Measurements from ENCODE around the gene KNDC1.

Gene KNDC1

GRCh38 chr10:133236401-133237240 lies 76.6 kb downstream of the KNDC1 start:
- no peak overlapping the region for H3K9ac ChIP-seq
- H2AFZ ChIP-seq (ENCODE audit: low read depth) = no peak overlapping the region
- no peaks in the 10 kb centered on the region for H4K20me1 ChIP-seq (ENCODE audit: insufficient read depth)
- no peak overlapping the region for H3K4me2 ChIP-seq
- H3K4me1 ChIP-seq (ENCODE audit: low read depth, poor library complexity, severe bottlenecking) = no peaks in the 10 kb centered on the region
- no peak overlapping the region for H3K27ac ChIP-seq
- H3K36me3 ChIP-seq (ENCODE audit: insufficient read depth) = no peaks in the 10 kb centered on the region
- H3K27me3 ChIP-seq (ENCODE audit: insufficient read depth, low read depth) = peaks cover 58% of the 10 kb centered on the region; the same call in 1 of the 2 replicates
- H3K4me3 ChIP-seq (IDR thresholded peaks at IDR 0.05; ENCODE audit: insufficient read depth, low read depth, low read length) = no peak overlapping the region
- H3K79me2 ChIP-seq (ENCODE audit: insufficient read depth, low read depth) = no peaks in the 10 kb centered on the region
- TF ChIP-seq CTCF (conservative IDR thresholded peaks at IDR 0.05; ENCODE audit: low read depth, low read length) = no peak

- H3K4me3 ChIP-seq (IDR thresholded peaks at IDR 0.05; ENCODE audit: insufficient read depth, low read depth, low read length) = no peak overlapping the region
- no peak overlapping the region for H2AFZ ChIP-seq (ENCODE audit: low read depth)
- TF ChIP-seq CTCF (conservative IDR thresholded peaks at IDR 0.05; ENCODE audit: low read depth, low read length) = no peak
- H3K36me3 ChIP-seq (ENCODE audit: insufficient read depth) = no peaks in the 10 kb centered on the region
- H3K27ac ChIP-seq = no peak overlapping the region
- no peaks in the 10 kb centered on the region for H3K4me1 ChIP-seq (ENCODE audit: low read depth, poor library complexity, severe bottlenecking)
- no peaks in the 10 kb centered on the region for H4K20me1 ChIP-seq (ENCODE audit: insufficient read depth)
- no peak overlapping the region for H3K4me2 ChIP-seq
- no peaks in the 10 kb centered on the region for H3K79me2 ChIP-seq (ENCODE audit: insufficient read depth, low read depth)
- peaks cover 59% of the 10 kb centered on the region; the same call in 1 of the 2 replicates for H3K27me3 ChIP-seq (ENCODE audit: insufficient read depth, low read depth)
- H3K9ac ChIP-seq = no peak overlapping the region
These were observed 77.2 kb downstream of the KNDC1 start for GRCh38 chr10:133237241-133237587.

GRCh38 chr10:133237588-133238465 lies 77.8 kb downstream of the KNDC1 start, which contains the start of gene VENTX:
Gene VENTX (plus strand): TSS chr10:133237855. CDS start chr10:133237915, 60 bp downstream.
- Histone ChIP-seq H2AFZ (ENCODE audit: low read depth) (no peak within 1 kb of the TSS), H4K20me1 (ENCODE audit: insufficient read depth) (no peaks in the 10 kb centered on the region), H3K27ac (no peak within 1 kb of the TSS), H3K9ac (no peak within 1 kb of the TSS), H3K4me3 (IDR thresholded peaks at IDR 0.05; ENCODE audit: insufficient read depth, low read depth, low read length) (no peak within 1 kb of the TSS), H3K36me3 (ENCODE audit: insufficient read depth) (no peaks in the 10 kb centered on the region), H3K4me2 (no peak within 1 kb of the TSS), H3K79me2 (ENCODE audit: insufficient read depth, low read depth) (no peaks in the 10 kb centered on the region), H3K27me3 (ENCODE audit: insufficient read depth, low read depth) (peaks cover 57% of the 10 kb centered on the region; the same call in 1 of the 2 replicates), H3K4me1 (ENCODE audit: low read depth, poor library complexity, severe bottlenecking) (no peaks in the 10 kb centered on the region)
- no peak for TF ChIP-seq CTCF (conservative IDR thresholded peaks at IDR 0.05; ENCODE audit: low read depth, low read length)

- Histone ChIP-seq H4K20me1 (ENCODE audit: insufficient read depth) (no peaks in the 10 kb centered on the region), H3K27ac (no peak overlapping the region), H3K79me2 (ENCODE audit: insufficient read depth, low read depth) (no peaks in the 10 kb centered on the region), H3K36me3 (ENCODE audit: insufficient read depth) (no peaks in the 10 kb centered on the region), H3K4me3 (IDR thresholded peaks at IDR 0.05; ENCODE audit: insufficient read depth, low read depth, low read length) (no peak overlapping the region), H3K4me1 (ENCODE audit: low read depth, poor library complexity, severe bottlenecking) (no peaks in the 10 kb centered on the region), H3K9ac (no peak overlapping the region), H3K4me2 (no peak overlapping the region), H3K27me3 (ENCODE audit: insufficient read depth, low read depth) (peaks cover 55% of the 10 kb centered on the region; the same call in 1 of the 2 replicates), H2AFZ (ENCODE audit: low read depth) (no peak overlapping the region)
- no peak for TF ChIP-seq CTCF (conservative IDR thresholded peaks at IDR 0.05; ENCODE audit: low read depth, low read length)
These were observed 78.4 kb downstream of the KNDC1 start for GRCh38 chr10:133238466-133238804.

Measured in KMS-11 (cell line).